NCI-H2029 (cell line): ENCODE measurements around the gene MKNK1.
A peak's percentile ranks its signal among the peaks of the same experiment; 100 is the strongest.

Source experiments
- DNase-seq: peaks from one replicate; lab custom pipeline; 2025; lab: John Stamatoyannopoulos, UW

The MKNK1 gene

DNA sequence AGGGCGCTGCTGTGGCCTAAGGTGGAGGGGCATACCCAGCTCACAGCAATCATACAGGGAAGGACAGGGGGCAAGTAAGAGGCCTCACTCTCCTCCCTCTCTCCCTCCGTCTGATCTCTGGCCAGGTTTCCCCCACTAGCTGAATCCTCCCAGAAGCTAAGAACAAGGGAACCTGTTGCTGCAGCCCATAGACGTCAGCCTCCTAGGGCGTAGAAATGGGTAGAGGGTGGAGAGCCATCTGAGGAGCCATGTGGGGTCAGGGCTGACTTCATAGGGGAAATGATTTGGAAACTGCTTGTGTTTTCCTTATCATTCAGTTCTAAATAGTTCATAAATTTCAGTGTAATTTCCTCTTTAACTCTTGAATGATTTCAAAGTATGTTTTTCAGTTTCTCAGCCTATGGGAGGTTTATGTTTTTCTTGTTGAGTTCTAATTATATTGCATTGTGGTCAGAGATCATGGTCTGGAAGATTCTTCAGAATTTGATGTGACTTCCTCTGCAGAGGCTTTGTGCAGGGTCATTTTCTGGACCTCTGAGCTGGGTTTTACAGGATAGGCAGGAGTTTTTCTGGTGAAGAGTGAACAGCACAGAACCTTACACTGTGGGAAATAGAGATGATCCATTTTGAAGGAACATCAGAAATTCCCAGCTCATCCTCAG is 14.8 kb upstream of the MKNK1 start:
- no peak for DNase-seq

DNA sequence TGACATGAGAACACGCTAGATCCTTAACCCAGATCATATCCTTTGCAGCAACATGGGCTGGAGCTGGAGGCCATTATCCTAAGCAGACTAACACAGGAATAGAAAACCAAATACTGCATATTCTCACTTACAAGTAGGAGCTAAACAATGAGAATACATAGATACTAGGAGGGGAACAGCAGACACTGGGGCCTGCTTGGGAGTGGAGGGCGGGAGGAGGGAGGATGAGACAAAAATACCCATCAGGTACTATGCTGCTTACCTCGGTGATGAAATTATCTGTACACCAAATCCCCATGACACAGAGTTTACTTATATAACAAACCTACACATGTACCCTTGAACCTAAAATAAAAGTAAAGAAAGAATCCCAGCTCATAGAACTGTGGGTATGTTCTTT is 13.8 kb upstream of the MKNK1 start:
- DNase-seq, result no peak

DNA sequence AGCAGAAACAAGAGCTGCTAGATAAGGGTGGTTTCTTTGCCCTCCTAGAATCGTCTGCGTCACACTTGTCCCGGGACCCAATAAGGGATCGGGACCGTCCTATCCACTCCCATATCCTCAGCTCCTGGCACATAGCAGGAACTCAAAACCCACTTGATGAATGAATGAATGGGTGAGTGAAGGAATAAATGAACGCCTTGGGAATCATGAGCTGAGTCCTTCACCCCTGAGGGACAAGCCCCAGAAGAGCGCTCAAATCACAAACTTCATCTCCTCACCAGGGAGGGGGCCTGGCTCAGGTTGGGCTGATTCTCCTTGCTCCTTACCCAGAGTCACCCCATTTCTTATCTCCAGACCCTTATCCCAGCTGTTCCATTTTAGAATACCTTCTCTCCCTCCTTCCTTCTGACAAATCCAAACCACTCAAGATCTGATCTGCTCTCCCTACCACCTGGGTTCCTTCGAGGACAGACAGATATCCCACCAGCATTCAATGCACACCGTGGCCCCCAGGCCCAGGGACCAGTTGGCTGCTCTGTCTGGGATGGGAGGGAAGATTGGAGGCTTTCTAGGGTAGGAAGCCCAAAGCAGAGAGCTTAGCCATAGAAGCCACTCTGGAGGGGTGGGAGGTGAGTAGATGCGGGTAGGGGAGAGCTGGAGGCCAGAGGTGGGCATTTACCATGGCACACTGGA is 13.2 kb upstream of the MKNK1 start:
- DNase-seq, result no peak

GRCh38 chr1:46616277-46617107 is 12.4 kb upstream of the MKNK1 start, which contains the start of gene MOB3C:
MOB3C (minus strand) TSS chr1:46616811; CDS start chr1:46613321, 3,490 bp downstream.
- peak; percentile 64 for DNase-seq

GRCh38 chr1:46615735-46616134 is 11.7 kb upstream of the MKNK1 start:
- no peak for DNase-seq

DNA sequence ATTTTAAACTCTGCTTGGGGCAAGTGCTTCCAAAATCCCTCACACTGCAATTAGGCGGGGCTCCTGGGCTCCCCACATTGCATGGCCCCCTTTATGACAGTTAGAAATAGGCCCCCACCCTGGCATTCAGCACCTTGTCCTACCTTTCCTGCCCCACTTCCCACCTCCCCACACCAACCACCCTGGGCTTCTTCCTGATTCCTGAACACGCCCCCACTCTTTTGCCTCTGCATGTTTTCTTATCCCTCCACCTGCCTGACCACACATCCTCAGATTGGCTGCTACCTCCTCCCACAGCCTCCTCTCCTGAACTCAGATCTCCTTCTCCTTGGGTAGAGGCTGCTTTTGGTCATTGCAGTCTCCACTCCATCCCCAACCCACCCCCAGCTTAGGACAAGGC is 11.0 kb upstream of the MKNK1 start:
- no peak for DNase-seq

DNA sequence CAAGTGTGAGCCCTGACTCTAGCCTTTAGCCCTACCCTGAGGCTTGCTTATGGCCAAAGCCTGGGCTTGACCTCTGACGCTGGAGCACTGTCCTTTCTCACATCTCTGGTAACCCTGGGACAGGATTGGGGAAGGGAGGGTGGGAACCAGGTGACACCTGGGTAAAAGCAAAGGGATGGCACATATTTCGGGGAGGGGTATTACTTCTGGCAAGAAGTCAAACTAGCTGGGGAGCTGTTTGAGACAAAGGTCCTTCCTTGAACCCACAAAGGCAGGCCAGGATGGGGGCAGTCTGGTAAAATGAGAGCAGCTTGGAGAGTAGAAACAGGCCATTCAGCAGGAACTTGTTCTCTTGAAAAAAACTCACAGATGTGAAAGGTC is 10.5 kb upstream of the MKNK1 start:
- DNase-seq, result no peak

GRCh38 chr1:46613661-46614603 is 9.9 kb upstream of the MKNK1 start:
- peak; percentile 69 for DNase-seq

DNA sequence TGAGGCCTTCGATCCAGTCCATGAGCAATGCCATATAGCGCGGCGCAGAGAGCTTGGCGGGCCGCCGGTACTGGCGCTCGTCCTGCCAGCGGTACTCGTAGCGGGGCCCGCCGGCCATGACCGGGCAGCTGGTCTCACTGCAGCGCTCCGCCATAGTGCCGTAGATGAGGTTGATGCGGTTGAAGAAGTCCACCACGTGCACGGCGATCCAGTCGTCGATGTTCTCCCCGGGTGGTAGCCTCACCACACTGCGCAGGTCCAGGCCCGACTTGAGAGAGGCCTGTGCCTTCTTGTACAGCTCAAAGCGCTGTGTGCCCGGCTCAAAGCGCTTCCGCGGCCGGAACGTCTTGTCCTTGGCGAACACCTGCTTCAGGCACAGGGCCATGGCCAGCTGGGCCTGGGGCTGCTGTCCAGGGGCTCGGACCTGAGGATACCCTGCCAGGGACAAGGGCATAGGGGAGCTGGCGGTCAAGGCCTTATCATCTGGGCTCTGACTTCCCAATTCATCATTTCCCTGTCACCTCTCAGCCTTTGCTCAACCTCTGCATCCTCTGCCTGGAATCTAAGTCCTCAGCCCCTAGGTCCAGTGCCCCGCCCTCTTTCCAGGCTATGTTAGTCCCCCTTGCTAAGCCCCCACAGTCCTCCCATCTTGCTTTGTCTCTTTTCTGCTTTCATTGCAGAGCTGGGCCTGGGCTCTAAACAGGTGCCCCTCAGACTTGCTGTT is 9.0 kb upstream of the MKNK1 start:
- DNase-seq, result no peak

DNA sequence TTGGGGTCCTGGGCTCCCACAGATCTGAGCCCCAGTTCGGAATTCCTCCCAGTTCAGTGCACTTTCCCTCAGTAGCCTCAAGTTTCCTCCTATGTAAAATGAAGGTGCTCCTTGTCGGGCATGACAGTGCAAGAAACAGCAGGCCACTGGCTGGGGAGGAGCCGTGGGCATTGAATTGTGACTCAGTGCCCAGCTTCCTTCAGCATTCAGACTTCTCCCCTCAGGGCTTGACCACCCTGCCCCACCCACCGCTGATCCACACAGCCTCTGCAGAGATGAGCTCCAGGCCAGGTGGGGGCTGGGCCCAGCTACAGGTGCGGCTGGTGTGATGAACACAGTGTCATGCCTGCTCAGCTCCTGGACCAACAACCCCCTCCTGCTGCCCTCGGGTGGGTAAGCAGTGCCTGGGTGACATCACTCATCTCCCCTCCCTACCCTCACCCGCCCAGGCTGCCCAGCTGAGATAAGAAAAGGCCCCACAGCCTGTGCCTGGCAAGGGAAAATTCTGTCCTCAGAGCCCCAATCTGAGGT is 7.7 kb upstream of the MKNK1 start:
- DNase-seq, result no peak

DNA sequence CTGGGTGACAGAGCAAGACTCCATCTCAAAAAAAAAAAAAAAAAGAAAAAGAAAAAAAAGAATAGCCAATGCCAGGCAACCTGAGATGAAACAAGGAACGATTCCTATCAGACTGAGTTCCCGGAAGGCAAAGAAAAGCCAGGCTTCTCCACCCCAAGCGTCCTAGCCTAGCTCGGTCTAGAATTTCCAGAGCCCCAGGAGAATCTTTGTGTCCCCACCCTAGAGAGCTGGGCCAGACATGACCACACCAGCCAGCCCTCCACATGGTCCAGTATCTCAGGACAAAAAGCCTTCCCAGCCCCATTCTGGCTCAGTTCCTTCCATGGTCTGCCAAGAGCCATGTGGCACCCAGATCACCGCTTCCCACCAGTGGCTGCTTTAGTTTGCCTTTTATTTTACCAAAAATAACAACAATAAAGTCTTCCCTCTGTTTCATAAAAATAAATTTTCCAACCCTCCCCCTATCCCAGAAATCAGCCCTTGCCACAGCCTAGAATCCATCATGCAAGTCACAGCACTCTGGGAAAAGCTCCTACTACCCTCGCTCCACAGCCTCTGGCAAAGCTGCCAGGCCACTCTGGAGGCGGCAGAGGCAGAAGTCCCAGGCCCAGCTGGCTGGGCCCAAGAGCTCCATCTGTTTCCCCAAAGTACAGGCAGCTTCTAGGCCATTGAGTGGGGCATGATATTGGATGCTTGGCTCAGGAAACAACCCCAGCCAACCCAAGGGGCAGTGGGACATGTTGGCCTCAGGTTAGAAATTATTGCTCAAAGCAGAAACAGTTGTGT is 3.5 kb upstream of the MKNK1 start:
- DNase-seq, result peak; percentile 26

- DNase-seq, result peak; percentile 87
Measured at GRCh38 chr1:46606255-46606965, 2.3 kb upstream of the MKNK1 start.

DNA sequence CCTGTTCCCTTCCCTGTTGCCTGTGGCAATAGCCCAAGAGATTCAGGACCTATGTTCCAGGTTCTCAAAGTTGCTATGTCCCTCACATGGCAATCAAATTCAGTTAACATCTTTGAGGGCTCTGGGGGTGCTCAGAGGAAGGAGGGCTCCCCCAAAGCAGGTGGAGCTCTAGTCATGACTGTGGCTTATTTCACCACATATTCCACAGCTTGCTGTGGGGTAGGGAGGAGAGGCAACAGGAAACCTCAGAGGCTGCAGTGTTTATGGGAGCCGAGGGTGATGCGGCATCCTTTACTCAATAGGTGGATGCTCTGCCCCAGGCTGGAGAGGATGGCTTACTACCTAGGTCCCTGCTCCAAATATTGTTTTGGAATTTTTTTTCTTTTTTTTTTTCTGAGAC is 1.2 kb upstream of the MKNK1 start:
- DNase-seq, result no peak

DNA sequence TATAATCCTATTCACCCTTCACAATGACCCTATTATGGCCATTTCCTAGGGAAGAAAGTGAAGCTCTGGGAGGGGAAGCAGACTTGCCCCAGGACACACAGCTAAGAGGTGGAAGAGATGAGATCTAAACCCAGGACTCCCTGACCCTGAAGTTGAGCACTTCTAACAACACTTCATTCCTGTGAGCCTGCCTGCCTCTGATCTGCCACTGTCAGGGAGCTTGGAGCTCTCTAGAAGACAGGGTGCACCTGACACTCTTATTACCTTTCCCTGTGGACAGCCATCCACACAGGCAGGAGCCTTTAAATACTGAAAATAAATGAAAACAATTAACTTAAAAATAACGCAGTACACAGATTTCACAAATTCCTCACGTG is 599 bp downstream of the MKNK1 start:
- no peak for DNase-seq

DNA sequence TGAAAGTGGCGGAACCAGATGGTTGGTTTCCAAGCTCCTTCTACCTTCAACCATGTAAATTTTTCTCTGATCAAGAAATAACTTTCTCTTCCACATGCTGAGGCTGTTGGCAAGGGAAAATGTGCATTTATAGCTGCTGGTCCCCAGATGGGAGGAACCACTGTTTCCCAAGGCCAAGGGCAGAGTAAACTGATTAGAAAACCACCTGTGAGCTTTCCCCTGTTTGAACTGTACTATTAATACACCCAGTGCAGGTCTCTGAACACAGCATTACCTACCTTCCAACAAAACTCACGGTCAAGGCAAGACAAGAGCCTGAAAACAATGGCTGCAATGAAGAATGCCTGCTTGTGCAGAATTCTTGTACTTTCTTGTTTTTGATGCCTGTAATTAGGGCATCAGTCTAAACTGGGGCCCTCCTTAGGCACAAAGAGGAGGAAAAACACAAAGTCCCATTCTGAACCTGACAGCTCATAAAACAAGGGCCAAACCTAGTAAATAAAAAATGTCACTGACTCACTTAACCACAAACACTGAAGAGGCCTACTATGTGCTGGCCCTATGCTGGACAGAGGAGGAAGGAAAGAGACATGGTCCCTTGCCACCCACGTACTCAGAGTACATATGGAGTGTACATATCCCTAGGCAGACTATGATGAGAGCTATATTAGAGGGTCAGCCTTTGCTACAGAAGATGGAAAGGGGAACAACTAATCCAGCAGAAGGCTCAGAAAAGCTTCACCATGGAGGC is 2.6 kb downstream of the MKNK1 start:
- DNase-seq, result no peak

DNA sequence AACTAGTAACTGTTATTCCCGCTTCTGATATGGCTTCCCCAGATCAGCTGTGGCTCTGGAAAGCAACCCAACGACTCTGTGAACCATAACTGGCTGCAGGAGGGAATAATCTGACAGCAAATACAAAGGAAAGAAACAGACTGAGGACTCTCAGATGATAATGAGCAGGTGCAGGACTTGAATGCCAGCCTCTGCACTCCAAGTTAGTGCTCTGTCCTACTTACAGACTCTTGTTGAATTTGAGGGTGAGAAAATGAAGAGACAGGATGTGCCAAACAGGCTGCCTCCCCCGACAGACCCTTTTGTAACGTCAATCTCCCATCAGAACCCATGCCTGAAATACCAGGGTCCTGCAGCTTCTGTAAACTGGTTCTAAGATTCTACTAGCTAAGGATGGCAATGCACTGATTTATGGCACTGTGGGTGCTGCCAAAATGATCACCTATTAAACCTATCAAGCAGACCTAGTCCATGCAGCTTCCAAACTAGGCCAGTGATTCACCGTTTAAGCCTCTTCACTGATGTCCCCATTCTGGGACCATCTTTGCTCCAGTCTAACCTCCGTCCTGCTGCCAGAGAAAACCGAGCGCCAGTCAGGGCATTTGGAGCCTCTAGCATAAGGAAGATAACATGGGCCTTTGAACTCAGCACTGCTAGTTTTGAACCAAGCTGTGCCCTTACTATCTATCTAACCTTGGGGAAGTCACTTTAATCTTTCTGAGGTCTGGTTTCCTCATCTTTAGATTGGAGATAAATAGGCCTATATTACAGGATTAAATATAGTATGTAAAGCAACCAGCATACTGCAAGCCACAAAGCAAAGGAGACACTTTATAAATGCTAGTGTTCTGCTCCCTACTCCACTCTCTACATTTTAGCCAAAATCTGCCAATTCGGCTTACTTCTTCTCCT is 4.8 kb downstream of the MKNK1 start:
- no peak for DNase-seq

- DNase-seq, result no peak
Measured at GRCh38 chr1:46596846-46597245, 7.2 kb downstream of the MKNK1 start.

- DNase-seq, result no peak
Measured at GRCh38 chr1:46596036-46596435, 8.0 kb downstream of the MKNK1 start.
